NCI-H2196 (cell line): ENCODE results near the gene GRM8.
"Not testable (repeated sequence)": the region's sequence is repeated elsewhere in the genome, so short reads cannot be mapped to it uniquely, and the experiment has no call there.

ENCODE experiments used
- DNase-seq: peaks from one replicate; lab custom pipeline; 2025; ENCODE audit not compliant: unreplicated experiment; lab: John Stamatoyannopoulos, UW

The GRM8 gene

DNA sequence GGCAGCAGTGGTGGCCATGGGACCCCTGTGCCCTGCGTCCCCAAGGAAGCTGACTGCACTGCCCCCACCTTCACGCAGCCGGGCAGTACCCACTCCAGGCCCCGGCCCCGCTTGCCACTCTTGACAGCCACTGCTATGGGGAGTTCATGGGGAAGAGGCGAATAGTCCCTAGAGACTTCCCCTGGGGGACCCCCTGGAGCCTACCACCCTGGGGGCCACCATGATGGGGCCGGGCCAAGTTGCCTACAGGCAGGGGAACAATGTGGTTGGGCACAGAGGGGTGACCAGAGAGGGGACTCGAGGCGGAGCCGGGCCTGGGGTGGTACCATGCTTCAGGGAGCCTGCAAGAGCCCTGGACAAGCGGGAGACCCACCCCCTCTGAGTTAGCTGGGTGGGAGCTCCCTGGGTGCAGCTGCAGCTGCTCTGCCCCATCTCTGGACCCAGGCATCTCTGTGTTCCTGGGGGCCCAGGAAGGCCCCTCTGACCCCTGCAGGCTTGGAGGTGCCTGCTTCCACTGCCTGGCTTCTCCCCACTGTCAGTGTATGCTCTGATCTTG is 567.6 kb downstream of the GRM8 start:
- DNase-seq = no peak

- DNase-seq = no peak
Observed at GRCh38 chr7:126682176-126682575, 570.6 kb downstream of the GRM8 start.

DNA sequence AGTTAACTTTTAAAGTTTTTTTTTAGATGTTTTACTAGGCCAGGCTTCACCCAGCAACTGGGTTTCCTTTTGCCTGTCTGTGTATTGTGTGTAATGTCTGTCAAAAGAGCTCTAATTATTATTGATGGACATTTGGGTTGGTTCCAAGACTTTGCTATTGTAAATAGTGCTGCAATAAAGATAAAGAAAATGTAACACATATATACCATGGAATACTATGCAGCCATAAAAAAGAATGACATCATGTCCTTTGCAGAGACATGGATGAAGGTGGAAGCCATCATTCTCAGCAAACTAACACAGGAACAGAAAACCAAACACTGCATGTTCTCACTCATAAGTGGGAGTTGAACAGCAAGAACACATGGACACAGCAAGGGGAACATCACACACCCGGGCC is 584.0 kb downstream of the GRM8 start:
- DNase-seq = not testable (repeated sequence)

GRCh38 chr7:126668367-126668752 is 584.4 kb downstream of the GRM8 start:
- DNase-seq = no peak

DNA sequence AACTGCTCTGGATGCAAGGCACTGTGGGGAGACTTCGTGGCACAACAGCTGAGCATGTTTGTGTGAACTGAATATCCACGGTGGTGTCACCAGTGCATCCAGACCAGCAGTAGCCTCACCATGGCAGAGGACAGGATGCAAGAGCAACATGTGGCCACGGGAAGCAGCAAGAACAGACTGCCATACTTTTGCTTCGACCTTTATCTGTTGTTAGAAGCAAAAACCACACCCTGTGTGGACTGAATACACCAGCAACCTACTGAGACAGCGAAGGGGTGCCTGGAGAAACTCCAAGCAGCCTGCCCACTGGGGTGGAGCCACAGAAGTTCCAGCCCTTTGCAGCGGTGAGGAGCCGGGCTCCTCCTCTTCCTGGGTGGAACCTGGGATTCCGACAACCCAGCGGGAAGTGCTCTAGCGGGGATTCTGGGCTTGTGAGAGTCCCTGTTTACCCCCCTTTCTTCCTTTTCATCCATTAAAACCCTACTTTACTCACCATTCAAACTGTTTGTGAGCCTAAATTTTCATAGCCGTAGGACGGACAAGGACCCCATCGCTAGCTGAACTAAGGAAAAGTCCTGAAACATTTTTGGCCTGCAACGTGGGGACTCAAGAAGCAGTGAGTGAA is 584.9 kb downstream of the GRM8 start:
- DNase-seq = no peak

DNA sequence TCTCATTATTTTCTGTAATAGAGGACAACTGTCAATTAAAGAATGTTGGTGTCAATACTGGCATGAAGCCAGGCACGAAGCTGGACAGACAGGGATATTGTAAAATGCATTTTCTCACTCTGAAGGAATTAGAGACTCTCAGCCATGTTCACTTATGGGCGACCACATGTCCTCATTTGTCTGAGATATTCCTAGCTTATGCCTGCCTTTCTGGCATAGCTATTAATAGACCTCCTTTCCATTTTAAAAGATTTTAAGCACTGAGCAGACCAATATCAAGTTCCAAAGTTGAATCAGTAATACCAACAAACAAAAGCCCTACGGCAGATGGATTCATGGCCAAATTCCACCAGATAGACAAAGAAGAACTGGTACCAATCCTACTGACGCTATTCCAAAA is 589.9 kb downstream of the GRM8 start:
- no peak for DNase-seq

DNA sequence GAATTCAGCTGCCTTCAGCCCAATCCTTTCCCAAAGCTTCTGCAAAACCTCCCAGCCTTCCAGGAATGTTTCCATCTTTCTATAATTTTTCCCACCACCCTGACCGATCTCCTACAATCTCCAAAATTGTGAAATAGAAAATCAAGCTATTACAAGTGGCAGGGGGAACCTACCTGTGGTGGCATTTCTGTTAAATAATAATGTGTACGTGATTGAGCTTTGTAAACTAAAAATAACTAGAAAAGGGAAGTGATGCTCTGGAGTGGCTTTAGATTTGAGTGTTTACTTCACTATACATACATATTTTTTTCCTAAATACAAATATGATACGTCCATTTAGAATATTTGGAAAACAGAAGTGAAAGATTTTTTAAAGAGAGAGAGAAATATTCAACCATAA is 593.6 kb downstream of the GRM8 start:
- no peak for DNase-seq

- DNase-seq = no peak
Observed at GRCh38 chr7:126658684-126659083, 594.1 kb downstream of the GRM8 start.

- DNase-seq = no peak
Observed at GRCh38 chr7:126657599-126658358, 595.0 kb downstream of the GRM8 start.

DNA sequence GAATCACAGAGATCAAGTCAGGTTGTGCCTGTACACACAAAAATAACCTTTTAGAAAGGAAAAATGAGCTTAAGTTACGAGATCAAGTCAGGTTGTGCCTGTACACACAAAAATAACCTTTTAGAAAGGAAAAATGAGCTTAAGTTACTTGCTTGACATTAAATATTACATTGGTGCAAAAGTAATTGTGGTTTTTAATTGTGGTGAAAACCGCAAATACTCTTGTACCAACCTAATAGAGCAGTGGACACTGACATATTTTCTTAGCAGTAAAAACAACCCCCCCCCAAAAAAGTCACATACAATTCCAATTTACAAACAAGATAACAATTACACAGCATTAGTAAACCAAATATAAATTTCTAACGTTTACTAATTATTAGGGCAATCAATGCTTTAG is 595.6 kb downstream of the GRM8 start:
- no peak for DNase-seq

GRCh38 chr7:126656165-126656564 is 596.6 kb downstream of the GRM8 start:
- no peak for DNase-seq

- DNase-seq = no peak
Observed at GRCh38 chr7:126637538-126637937, 615.2 kb downstream of the GRM8 start.

DNA sequence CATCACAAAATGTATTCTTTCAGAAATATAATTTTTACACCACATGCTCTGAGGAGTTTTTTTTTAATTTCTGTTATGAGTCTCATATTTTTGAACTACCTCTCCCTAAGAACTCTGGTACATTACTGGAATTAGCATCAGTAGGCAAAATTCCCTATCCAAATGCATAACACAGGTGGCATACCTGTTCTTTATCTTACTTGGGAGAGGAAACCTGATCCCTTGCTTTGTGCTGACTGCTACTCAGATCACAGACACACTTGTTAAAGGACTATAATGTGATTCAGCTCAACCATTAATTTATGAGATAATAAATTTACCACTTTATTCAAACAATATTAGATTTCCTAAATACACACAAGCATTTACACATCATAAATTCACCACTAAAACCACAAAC is 617.2 kb downstream of the GRM8 start:
- DNase-seq = peak; percentile 48

DNA sequence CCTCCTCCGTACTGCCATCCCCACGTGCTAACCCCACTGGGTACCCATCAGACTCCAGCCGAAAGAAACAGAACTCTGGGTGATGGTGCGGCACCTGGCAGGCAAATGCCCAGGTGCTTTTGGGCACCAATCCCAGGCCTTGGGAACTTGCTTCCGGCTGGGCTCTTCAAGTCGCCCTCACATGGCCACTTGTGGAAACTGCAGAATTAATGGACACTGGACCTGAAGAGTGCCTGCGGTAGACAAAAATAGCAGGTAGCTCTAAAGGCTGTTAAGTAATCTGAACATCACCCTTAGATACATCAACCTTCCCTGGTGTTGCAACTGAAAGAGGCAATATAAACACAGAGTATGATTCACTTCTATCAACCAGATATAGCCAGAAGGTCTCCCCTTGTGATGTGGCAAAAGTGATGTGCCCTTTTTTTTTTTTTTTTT is 644.4 kb downstream of the GRM8 start:
- no peak for DNase-seq

GRCh38 chr7:126606331-126606730 is 646.4 kb downstream of the GRM8 start:
- peak; percentile 15 for DNase-seq

GRCh38 chr7:126605553-126605952 is 647.2 kb downstream of the GRM8 start:
- no peak for DNase-seq

DNA sequence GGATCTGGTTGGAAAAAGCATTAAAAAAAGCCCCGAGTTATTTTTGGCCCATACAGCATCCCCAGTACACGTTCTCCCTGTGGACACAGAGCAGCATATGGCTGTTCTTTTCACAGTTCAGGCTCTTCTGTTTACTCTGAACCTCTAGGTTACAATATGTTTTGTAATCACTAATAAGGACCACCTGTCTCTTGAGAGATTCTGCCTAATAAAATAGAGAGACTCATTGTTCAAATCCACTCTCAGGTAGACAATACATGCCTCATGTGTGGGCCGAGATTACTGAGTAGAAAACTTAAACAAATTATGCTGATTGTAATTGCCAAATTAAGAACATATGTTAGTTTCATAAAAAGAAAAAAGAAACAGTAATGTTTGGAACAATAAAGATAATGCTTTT is 647.7 kb downstream of the GRM8 start:
- peak; percentile 24 for DNase-seq

- no peak for DNase-seq
Observed at GRCh38 chr7:126589068-126589684, 663.6 kb downstream of the GRM8 start.

DNA sequence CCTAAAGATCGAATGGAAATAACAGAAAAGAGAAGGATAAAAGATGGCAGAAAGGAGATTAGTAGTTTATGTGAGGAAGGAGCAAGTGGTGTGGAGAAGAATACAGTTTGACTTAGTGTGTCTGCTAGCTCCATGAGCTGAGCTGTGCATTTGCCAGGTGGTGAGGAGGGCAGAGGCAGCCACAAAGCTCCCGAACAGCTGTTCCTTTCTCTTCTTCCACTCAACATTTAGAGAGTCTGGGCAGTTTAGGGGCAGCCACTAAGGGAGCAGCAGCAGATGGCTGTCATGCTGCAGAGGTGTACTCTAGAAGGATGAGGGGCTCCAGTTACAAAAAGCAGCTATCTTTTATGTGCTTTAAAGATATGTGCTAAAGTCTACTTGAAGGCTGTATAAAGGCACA is 674.4 kb downstream of the GRM8 start:
- DNase-seq = no peak

GRCh38 chr7:126574276-126575250 is 678.2 kb downstream of the GRM8 start:
- DNase-seq = peak; percentile 16

- no peak for DNase-seq
Observed at GRCh38 chr7:126570845-126571244, 681.9 kb downstream of the GRM8 start.
